ENCODE results near the gene CXCR6.
A peak's percentile ranks its signal among the peaks of the same experiment; 100 is the strongest.
"Not testable (repeated sequence)": the region's sequence is repeated elsewhere in the genome, so short reads cannot be mapped to it uniquely, and the experiment has no call there.

CXCR6 gene

DNA sequence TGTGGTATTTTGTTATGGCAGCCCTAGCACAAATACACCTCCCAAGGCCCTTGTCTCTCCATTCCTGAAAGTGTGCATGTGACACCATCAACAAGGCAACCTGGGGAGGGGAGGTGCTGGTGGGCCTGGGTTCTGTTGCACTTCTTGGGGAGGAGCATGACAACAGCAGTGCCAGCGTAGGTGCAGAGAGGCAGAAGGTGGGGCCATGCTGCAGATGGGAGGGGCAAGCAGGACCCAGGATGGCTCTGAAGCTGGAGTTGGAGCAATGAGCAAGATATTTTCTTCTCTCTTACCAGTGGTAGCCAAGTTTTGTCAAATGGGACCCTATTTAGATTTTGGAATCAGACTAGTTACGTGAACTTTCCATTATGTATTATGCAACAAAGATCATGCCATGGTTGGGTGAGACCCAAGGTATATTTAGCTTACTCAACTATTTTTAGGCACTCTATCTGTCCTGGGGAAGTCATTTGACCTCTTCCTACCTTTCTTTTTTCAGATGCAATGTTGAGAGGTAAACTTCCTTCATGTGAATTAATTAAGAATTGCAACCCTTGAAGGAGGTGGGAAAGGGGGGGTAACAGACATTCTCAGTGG is 49.0 kb downstream of the CXCR6 start:
- no peak for DNase-seq

DNA sequence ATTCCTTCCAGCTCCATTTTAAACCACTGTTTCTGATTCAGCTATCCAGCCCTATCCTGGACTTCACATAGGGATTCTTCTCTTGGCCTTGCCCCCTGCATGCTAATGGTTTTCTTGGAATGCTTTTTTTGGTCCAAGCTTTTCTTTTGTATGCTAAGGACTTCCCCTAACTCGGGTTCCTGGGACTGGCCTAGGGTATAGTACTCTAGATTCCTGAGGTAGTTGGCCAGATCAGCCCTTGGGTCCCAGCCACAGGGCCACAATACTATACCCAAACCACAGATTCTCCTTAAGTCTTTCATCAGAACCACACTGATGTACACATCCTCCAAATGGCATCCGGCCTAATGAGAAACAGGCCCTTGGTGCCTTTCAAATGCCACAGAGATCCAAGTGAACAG is 49.6 kb downstream of the CXCR6 start:
- no peak for DNase-seq

GRCh38 chr3:45993421-45994027 is 50.3 kb downstream of the CXCR6 start:
- no peak for DNase-seq

GRCh38 chr3:45994419-45995235 is 51.4 kb downstream of the CXCR6 start:
- no peak for DNase-seq

- DNase-seq: peak; percentile 94
These were observed 52.2 kb downstream of the CXCR6 start, which contains the start of gene FYCO1 for GRCh38 chr3:45995236-45996192. Gene FYCO1 (minus strand): TSS chr3:45995824. CDS start chr3:45984910, 10,914 bp downstream.

GRCh38 chr3:45997499-45997898 is 54.2 kb downstream of the CXCR6 start:
- not testable (repeated sequence) for DNase-seq

GRCh38 chr3:45997942-45998341 is 54.7 kb downstream of the CXCR6 start:
- DNase-seq: no peak
